Thyroid gland (tissue), 4 donors: Measurements from ENCODE around the gene TUBG1.

Experiments used
- CTCF ChIP-seq, 6 experiments: fragments of 200-600 bp in 3 of 6; fragments of 450-650 bp in 3 of 6; sonication (generic) in 3 of 6; IDR thresholded peaks; one replicate each; pipeline ENCODE4 v1.5.1; 2016 to 2019; ENCODE audit warnings: antibody characterized with exemption in 6 of 6, mild to moderate bottlenecking in 2 of 6, inconsistent platforms in 1 of 6, moderate library complexity in 1 of 6
- POLR2A ChIP-seq, 2 donors: fragments of 450-650 bp; IDR thresholded peaks; one replicate each; pipeline ENCODE4 v1.6.1; 2017; ENCODE audit warnings: antibody characterized with exemption in 2 of 2, mild to moderate bottlenecking in 2 of 2, moderate library complexity in 1 of 2

GRCh38 chr17:42590886-42591285 lies 18.6 kb upstream of the TUBG1 start:
- TF ChIP-seq CTCF (IDR thresholded peaks at IDR 0.05) (no peak), POLR2A (IDR thresholded peaks at IDR 0.05) (no peak)
